ENCODE measurements around the gene ZBTB21. TPM values are rescaled to one million over a fixed set of nuclear protein-coding genes. Genes with fewer than 3 reads are reported as not detected.

The ZBTB21 gene
- polyA plus RNA-seq, 3 donors = 4.7 to 7.2 (median 6.3) TPM

DNA sequence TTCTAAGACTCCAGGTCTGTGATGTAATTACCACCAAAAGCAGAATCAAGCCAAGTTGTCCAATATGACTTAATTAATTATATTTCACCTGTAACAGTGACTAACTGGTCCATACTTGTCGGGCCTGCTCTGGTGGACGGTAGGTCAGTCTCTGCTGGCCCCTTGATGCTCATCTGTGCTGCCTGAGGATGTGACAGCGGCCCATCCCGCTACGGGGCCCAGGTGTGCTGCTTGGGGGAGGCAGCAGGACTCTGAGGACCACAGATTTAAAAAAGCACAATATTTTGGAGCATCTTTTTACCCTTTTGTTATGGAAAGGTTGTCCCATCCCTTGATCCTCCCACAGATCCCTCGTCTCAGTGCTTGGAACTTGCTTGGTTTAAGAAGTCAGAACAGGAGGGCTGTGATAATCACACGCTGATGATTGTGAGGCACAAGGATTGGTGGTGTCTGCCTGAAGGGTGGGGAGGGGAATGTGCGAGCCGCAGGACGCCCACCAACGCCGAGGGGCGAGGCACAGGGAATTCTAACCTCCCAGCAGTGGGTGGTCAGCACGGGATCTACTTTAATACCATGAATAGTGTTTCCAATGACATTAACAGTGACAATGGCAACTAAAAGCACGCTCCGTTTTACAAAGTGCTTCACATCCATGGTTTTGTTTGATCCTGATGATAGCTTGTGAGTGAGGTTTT lies 33.2 kb upstream of the ZBTB21 start:
- WGBS (ENCODE audit: insufficient coverage) = 100% methylated on average over 7 of the region's 16 CpGs
- no peak overlapping the region for H3K4me3 Mint-ChIP-seq

DNA sequence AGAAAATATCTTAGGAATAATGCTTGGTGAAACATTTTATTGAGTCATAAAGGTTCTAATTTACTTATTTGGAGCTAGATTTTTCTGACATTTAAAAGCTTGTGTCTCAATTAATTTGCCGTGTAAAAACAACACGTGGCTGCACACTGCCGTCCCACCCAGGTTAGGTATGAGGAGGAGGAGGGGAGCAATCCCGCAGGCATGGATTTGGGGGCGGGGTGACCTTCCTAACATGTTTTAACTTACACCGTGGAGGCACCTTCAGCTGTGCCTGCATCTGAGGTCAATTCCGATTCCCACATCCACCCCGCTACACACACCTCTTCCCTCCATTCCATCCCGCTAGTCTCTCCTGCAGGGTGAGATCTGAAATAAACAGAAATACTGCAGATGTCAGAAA lies 32.5 kb upstream of the ZBTB21 start:
- Mint-ChIP-seq H3K4me1 (no peaks in the 10 kb centered on the region), H3K27me3 (ENCODE audit: low read depth in 3 of 3) (peaks cover 0 to 11% (median 4%) of the 10 kb centered on the region in 3 donors), H3K4me3 (no peak overlapping the region), H3K36me3 (no peaks in the 10 kb centered on the region), H3K9me3 (no peaks in the 10 kb centered on the region), H3K27ac (no peak overlapping the region)
- Histone ChIP-seq H3K4me1 (ENCODE audit: control insufficient read depth in 1 of 2, insufficient read depth in 2 of 2, low read length in 2 of 2) (no peaks in the 10 kb centered on the region), H3K9me3 (replicated peaks in 1 of 2; ENCODE audit: control insufficient read depth in 1 of 2, insufficient read depth in 1 of 2, low read length in 2 of 2) (no peaks in the 10 kb centered on the region), H3K27me3 (ENCODE audit: control insufficient read depth in 2 of 2, insufficient read depth in 2 of 2, low read length in 2 of 2) (no peaks in the 10 kb centered on the region), H2AFZ (ENCODE audit: insufficient read depth, low read depth, low read length, poor library complexity, severe bottlenecking) (no peak overlapping the region), H3K79me2 (ENCODE audit: insufficient read depth, low read length) (no peaks in the 10 kb centered on the region), H4K20me1 (ENCODE audit: insufficient read depth, low read length) (no peaks in the 10 kb centered on the region), H3K36me3 (replicated peaks in 1 of 2; ENCODE audit: control insufficient read depth in 1 of 2, insufficient read depth in 2 of 2, low read length in 2 of 2) (no peaks in the 10 kb centered on the region), H3K4me3 (replicated peaks in 1 of 3; ENCODE audit: low read depth in 2 of 3, low read length in 3 of 3) (no peak overlapping the region), H3K4me2 (replicated peaks; ENCODE audit: extremely low read depth, low read length, poor library complexity, severe bottlenecking) (no peak overlapping the region), H3K9ac (ENCODE audit: insufficient read depth, low read length, poor library complexity, severe bottlenecking) (no peak overlapping the region), H3K27ac (ENCODE audit: low read depth in 1 of 2, low read length in 2 of 2) (no peak overlapping the region)
- TF ChIP-seq, protein P1, sequence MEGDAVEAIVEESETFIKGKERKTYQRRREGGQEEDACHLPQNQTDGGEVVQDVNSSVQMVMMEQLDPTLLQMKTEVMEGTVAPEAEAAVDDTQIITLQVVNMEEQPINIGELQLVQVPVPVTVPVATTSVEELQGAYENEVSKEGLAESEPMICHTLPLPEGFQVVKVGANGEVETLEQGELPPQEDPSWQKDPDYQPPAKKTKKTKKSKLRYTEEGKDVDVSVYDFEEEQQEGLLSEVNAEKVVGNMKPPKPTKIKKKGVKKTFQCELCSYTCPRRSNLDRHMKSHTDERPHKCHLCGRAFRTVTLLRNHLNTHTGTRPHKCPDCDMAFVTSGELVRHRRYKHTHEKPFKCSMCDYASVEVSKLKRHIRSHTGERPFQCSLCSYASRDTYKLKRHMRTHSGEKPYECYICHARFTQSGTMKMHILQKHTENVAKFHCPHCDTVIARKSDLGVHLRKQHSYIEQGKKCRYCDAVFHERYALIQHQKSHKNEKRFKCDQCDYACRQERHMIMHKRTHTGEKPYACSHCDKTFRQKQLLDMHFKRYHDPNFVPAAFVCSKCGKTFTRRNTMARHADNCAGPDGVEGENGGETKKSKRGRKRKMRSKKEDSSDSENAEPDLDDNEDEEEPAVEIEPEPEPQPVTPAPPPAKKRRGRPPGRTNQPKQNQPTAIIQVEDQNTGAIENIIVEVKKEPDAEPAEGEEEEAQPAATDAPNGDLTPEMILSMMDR (IDR thresholded peaks at IDR 0.05) = no peak
- intact Hi-C loops (cut with micrococcal nuclease) = no loop called here
- DNase-seq = no peak
- 100% methylated on average over 2 of the region's 9 CpGs for WGBS (ENCODE audit: insufficient coverage)

More for the DNA sequence above, 33.2 kb upstream of the ZBTB21 start:
- intact Hi-C loops (cut with micrococcal nuclease) = no loop called here
- Mint-ChIP-seq H3K9me3 (no peaks in the 10 kb centered on the region), H3K27me3 (ENCODE audit: low read depth in 3 of 3) (peaks cover 0 to 11% (median 4%) of the 10 kb centered on the region in 3 donors), H3K27ac (no peak overlapping the region), H3K4me1 (no peaks in the 10 kb centered on the region), H3K36me3 (no peaks in the 10 kb centered on the region)
- Histone ChIP-seq H3K9ac (ENCODE audit: insufficient read depth, low read length, poor library complexity, severe bottlenecking) (no peak overlapping the region), H3K9me3 (replicated peaks in 1 of 2; ENCODE audit: control insufficient read depth in 1 of 2, insufficient read depth in 1 of 2, low read length in 2 of 2) (no peaks in the 10 kb centered on the region), H3K79me2 (ENCODE audit: insufficient read depth, low read length) (no peaks in the 10 kb centered on the region), H3K4me2 (replicated peaks; ENCODE audit: extremely low read depth, low read length, poor library complexity, severe bottlenecking) (no peak overlapping the region), H3K36me3 (replicated peaks in 1 of 2; ENCODE audit: control insufficient read depth in 1 of 2, insufficient read depth in 2 of 2, low read length in 2 of 2) (no peaks in the 10 kb centered on the region), H3K4me3 (replicated peaks in 1 of 3; ENCODE audit: low read depth in 2 of 3, low read length in 3 of 3) (no peak overlapping the region), H3K27me3 (ENCODE audit: control insufficient read depth in 2 of 2, insufficient read depth in 2 of 2, low read length in 2 of 2) (no peaks in the 10 kb centered on the region), H3K27ac (ENCODE audit: low read depth in 1 of 2, low read length in 2 of 2) (no peak overlapping the region), H4K20me1 (ENCODE audit: insufficient read depth, low read length) (no peaks in the 10 kb centered on the region), H3K4me1 (ENCODE audit: control insufficient read depth in 1 of 2, insufficient read depth in 2 of 2, low read length in 2 of 2) (no peaks in the 10 kb centered on the region), H2AFZ (ENCODE audit: insufficient read depth, low read depth, low read length, poor library complexity, severe bottlenecking) (no peak overlapping the region)
- no peak for DNase-seq
- TF ChIP-seq, protein P1 (IDR thresholded peaks at IDR 0.05) = no peak

All from CD14-positive monocyte (primary cell).